ENCODE results near the gene NUP35. TPM values are rescaled to one million over a fixed set of nuclear protein-coding genes. Genes with fewer than 3 reads are reported as not detected.

NUP35 gene
- total RNA-seq, 2 experiments from 2014 or later: 23.5 to 24.9 TPM

DNA sequence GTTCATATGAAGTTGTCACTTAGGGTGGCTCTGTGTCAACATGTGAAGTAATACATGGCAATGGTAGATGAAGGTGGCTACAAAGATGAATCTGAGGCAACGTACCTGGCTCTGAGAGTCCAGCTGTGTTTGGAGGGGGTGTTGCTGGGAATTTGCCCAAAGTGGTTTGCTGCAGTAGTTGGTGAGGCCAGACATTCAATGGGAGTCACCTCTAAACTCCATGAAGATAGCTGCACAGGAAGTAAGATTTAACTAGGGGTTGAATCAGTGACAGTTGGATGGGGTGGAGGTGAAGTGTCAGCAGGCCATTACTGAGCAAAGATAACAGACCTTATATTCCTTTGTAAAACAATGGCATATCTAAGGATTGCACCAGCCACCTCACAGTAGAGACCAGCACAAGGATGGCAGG lies 71.8 kb downstream of the NUP35 start:
- DNase-seq: no peak
- CTCF ChIA-PET: no interaction called here
- no peaks in the 10 kb centered on the region for H3K27me3 Mint-ChIP-seq
- H3K36me3 Mint-ChIP-seq: peaks cover 46% of the 10 kb centered on the region
- H3K9me3 Mint-ChIP-seq (ENCODE audit: low read depth): no peaks in the 10 kb centered on the region
- no peak for ATAC-seq
- no peak overlapping the region for H3K4me3 Mint-ChIP-seq
- H3K27ac Mint-ChIP-seq: no peak overlapping the region
- H3K4me1 Mint-ChIP-seq: no peaks in the 10 kb centered on the region

GRCh38 chr2:183204397-183204796 lies 80.2 kb downstream of the NUP35 start:
- no peak for ATAC-seq
- Mint-ChIP-seq H3K27me3 (no peaks in the 10 kb centered on the region), H3K27ac (no peak overlapping the region), H3K36me3 (peaks cover 20% of the 10 kb centered on the region), H3K9me3 (ENCODE audit: low read depth) (peaks cover 4% of the 10 kb centered on the region), H3K4me1 (peaks cover 2% of the 10 kb centered on the region), H3K4me3 (no peak overlapping the region)
- CTCF ChIA-PET: no interaction called here
- DNase-seq: no peak

DNA sequence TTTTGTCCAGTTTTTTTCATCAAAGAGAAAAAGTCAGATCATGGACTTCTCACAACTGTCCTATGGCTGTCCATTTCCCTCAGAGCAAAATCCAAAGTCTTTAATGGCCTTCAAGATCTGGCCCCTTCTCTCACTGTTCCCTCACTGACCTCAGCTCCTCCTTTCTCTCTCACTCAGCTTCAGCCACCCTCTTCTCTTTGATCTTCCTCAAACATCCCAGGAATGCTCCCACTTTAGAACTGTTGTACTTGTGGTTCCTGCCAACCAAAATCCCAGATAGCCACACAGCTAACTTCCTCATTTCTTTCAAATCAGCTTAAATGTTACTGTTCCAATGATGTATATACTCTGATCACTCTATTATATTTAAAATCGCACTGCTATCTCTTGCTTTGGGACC lies 82.9 kb downstream of the NUP35 start:
- Mint-ChIP-seq H3K36me3 (peaks cover 31% of the 10 kb centered on the region), H3K27me3 (no peaks in the 10 kb centered on the region), H3K4me3 (no peak overlapping the region), H3K9me3 (ENCODE audit: low read depth) (peaks cover 6% of the 10 kb centered on the region), H3K4me1 (peaks cover 9% of the 10 kb centered on the region), H3K27ac (no peak overlapping the region)
- DNase-seq (no peak), ATAC-seq (no peak)
- CTCF ChIA-PET: no interaction called here

DNA sequence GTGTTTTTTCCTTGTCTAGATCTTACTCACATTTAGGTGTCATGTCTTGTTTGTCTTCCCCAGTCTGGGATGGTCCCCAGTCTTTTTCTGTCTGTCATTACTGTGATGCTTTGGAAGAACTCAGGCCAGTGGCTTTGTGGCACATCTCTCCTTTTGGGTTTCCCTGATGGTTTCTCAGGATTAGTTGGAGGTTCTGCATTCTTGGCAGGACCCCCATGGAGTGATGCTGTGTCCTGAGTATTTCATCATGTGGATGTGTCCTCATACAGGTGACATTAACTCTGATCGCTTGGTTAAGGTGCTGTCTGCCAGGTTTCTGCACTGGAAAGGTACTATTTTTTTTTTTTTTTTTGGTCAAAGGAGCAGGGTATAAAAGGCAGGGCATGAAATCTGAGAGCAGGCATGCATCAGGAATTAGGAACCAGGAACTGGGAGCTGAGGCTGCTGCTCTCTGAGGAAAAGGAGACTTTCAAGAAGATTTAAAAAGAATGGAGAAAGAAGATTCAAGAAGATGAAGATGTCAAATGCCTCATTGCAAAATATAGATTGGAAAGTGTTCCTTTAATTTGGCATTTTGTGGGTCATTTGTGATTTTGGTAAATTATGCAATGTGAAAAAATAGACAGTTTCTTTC lies 85.3 kb downstream of the NUP35 start:
- CTCF ChIA-PET: no interaction called here
- Mint-ChIP-seq H3K27ac (no peak overlapping the region), H3K36me3 (peaks cover 38% of the 10 kb centered on the region), H3K4me1 (peaks cover 26% of the 10 kb centered on the region), H3K9me3 (ENCODE audit: low read depth) (peaks cover 6% of the 10 kb centered on the region), H3K4me3 (no peak overlapping the region), H3K27me3 (no peaks in the 10 kb centered on the region)
- ATAC-seq (no peak), DNase-seq (no peak)

Other genes starting within 250 kb of the NUP35 start
- gene NCKAP1, start 86.0 kb upstream of the NUP35 start, total RNA-seq: 1 to 10 TPM in 1 of 2 experiments, under 1 TPM in 1; 0.96 to 1.6 TPM
- 1 to 10 TPM; 1.8 to 2.1 TPM for gene DUSP19, start 45.7 kb upstream of the NUP35 start, total RNA-seq

Data from activated CD8-positive, alpha-beta memory T cell treated with anti-CD3 and anti-CD28 coated beads, Interleukin-2, amount 10 ng/mL, durations not matched to agents 7 days and 5 days (primary cell).